Ureter (tissue), 1 donor: Measurements from ENCODE around the gene BCAS3. TPM values are rescaled to one million over a fixed set of nuclear protein-coding genes. Genes with fewer than 3 reads are reported as not detected.
"Not testable (repeated sequence)": the region's sequence is repeated elsewhere in the genome, so short reads cannot be mapped to it uniquely, and the experiment has no call there.

ENCODE experiments used
- DNase-seq: peaks from one replicate; pipeline ENCODE4 v3.0.0-alpha.2; 2020; ENCODE audit warnings: low spot score
- total RNA-seq: library from RNA; stranded (reverse); gene quantifications from one replicate; pipeline ENCODE4 v1.2.4, GENCODE V29; 2023
- donor health status: DM: yes; HTN: yes; CAD: no.

Gene BCAS3
- total RNA-seq, 1 donor from 2014 or later, result 57.9 TPM

DNA sequence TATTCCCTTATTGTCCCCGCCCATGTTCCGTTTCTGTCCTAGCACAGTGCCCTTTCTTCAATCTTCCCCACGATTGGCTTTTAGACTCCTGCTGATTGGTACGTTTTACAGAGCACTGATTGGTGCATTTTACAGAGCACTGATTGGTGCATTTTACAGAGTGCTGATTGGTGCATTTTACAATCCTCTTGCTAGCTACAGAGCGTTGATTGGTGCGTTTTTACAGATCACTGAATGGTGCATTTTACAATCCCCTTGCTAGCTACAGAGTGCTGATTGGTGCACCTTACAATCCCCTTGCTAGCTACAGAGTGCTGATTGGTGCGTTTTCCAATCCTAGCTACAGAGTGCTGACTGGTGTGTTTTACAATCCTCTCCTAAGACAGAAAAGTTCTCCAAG, 3.0 kb upstream of the BCAS3 start:
- DNase-seq, result not testable (repeated sequence)

- no peak for DNase-seq
Observed at GRCh38 chr17:60675997-60676396, 1.7 kb upstream of the BCAS3 start.

- DNase-seq, result no peak
Observed at GRCh38 chr17:60676758-60677307, 818 bp upstream of the BCAS3 start.

- no peak for DNase-seq
Observed at GRCh38 chr17:60678118-60678444, 430 bp downstream of the BCAS3 start.

DNA sequence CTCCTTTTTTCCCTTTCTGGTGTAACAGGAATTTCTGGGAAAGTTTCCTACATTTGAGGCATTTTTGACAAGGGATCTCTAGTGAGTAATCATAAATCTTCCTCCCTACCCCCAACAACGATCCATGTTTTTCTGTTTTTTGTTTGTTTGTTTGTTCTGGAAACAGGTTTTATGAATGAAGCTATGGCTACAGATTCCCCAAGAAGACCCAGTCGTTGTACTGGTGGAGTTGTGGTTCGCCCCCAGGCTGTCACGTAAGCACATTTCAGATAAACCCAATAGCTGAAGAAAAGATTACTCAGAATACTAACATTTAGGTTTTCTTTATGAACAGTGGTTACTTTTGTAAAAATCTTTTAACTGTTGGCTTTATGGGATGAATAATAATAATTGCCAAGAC, 1.6 kb downstream of the BCAS3 start:
- no peak for DNase-seq

- DNase-seq, result no peak
Observed at GRCh38 chr17:60680754-60681153, 3.1 kb downstream of the BCAS3 start.

- DNase-seq, result no peak
Observed at GRCh38 chr17:60685437-60685836, 7.8 kb downstream of the BCAS3 start.

- DNase-seq, result no peak
Observed at GRCh38 chr17:60695960-60696359, 18.3 kb downstream of the BCAS3 start.

GRCh38 chr17:60699090-60699489, 21.4 kb downstream of the BCAS3 start:
- DNase-seq, result no peak

DNA sequence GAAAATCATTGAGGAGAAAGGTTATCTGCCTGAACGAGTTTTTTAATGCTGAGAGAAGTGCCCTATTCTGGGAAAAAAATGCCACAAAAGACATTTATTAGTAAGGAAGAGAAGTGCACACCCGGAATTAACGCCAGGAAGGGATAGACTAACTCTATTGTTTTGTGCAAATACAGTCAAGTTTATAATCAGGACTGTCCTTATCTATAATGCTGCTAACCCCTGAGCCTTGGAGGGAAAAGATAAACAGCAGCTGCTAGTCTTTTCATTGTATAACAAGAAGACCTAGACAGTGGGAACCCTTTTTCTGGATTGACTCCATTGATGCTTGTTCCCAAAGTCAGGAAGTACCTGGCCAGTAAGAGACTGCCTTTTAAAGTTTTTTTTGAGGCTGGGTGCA, 26.5 kb downstream of the BCAS3 start:
- no peak for DNase-seq

DNA sequence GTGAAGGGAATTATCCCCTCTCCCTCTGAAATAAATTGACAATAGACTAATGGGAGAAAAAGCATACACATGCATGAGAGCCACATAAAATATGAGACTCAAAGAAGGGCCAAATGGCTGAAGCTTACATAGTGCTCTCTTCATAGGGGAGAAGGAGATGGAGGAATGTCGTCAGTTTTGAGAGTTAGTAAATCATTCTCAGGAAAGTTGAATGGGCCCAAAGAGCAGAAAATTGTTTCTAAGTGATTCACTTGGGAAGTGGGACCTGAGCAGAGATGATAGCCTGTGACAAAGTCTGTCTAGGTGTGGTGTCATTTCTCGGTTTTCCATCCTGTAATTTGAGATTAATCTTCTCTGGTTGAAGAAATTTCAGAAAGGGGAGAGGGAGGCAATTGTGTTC, 35.0 kb downstream of the BCAS3 start:
- DNase-seq, result no peak

GRCh38 chr17:60713608-60714007, 36.0 kb downstream of the BCAS3 start:
- no peak for DNase-seq

DNA sequence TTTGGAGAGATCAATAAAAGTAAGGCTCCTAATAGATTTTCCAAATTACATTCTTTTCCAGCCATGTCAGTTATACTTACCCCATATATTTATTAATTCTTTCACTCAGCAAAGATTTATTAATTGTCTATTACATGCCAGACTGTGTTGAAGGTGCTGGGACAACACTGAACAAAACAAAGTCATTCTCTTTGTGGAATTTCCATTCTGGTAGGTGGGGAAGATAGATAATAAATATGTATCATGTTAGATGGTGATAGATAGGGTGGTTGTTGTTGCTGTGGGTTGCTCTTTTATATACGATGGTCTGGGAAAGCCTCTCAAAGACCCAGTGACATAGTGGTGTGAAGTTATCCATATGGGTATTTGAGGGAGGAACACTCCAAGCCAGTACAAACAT, 39.1 kb downstream of the BCAS3 start:
- no peak for DNase-seq

GRCh38 chr17:60717814-60718213, 40.2 kb downstream of the BCAS3 start:
- no peak for DNase-seq

- peak; percentile 52 for DNase-seq
Observed at GRCh38 chr17:60720763-60721531, 43.3 kb downstream of the BCAS3 start.

DNA sequence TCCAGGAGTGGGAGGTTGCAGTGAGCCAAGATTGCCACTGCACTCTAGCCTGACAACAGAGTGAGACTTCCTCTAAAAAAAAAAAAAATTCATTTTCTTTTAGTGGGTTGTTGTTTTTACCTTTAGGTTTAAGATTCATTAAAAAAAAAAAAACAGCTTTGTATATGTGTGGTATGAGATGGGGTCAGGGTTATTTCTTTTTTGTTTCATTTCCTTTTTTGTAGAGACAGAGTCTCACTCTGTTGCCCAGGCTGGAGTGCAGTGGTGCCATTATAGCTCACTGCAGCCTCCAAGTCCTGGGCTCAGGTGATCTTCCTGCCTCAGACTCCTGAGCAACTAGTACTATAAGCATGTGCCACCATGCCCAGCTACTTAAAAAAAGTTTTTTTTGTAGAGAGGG, 47.0 kb downstream of the BCAS3 start:
- DNase-seq, result no peak

DNA sequence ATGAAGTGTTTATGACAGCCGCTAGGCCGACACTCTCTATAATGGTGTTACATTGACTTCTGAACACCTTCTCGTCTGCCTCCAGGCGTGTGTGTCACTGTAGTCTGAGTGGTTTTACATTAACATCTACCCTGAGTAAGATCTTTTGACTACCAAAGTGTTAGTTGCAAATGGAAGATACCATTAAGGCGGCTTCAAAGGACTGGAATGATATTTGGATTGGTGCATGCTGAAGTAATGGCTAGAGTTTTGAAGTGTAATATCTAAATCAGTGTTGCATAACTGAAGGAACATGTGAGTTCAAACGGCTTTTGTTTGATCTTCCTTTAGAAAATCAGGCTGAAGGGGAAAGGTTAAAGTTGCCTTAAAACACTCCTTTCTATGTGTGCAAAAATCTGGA, 52.2 kb downstream of the BCAS3 start:
- DNase-seq, result no peak

DNA sequence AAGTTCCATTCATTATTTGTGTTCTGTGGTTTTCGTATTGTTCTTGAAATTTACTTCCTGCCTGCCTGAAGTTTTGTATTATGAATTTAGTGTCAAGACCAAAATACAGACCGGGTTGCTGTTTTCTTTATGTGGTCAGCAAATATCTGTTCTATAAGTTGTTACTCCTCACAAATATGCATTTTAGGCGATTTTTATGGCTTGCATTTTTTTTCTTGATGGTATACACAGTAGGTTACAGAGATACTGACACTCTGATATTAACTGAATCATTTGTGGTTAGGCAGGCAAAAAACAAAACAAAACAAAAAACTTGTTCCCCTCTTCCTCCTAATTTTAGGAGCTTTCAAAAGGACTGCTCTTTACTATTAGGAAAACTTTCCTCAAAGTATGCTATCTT, 52.6 kb downstream of the BCAS3 start:
- DNase-seq, result no peak

- no peak for DNase-seq
Observed at GRCh38 chr17:60738287-60738686, 60.6 kb downstream of the BCAS3 start.

DNA sequence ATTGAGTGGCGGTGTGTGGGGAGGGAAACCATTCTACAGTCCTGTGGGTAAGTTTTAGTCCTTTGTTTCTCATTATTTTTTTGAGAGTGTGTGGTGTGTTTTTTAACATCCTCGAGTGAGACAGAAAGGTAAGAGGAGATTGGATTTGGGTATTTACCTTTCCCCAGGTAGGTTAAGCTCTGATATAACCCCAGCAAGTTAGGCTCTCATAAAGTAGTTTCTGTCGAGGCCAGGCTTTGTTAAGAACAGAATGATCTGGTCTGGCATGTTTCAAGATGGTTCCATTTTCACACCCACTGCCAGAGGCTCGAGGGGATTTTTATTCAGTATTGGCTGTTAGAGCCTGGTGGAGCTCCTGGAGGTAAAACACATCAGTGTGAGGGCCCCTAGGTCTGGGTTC, 62.9 kb downstream of the BCAS3 start:
- DNase-seq, result no peak

DNA sequence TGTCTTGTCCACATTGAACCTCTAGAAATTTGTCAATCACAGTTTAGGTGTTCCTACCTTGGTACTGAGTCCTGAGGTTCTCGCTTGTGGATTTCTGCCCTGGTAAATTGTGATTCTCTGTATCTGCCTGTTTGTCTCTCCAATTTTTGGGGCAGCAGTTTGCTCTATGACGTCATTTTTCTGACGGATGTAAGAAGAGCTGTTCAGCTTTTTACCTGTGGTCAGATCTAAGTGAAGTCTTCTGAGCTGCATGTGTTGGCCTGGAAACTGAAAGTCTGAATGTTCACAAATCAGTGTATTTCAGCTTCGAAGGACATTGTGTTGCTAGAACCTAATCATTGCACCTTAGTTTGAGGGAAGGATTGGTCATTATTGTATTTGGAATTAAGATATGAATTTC, 63.4 kb downstream of the BCAS3 start:
- DNase-seq, result no peak

DNA sequence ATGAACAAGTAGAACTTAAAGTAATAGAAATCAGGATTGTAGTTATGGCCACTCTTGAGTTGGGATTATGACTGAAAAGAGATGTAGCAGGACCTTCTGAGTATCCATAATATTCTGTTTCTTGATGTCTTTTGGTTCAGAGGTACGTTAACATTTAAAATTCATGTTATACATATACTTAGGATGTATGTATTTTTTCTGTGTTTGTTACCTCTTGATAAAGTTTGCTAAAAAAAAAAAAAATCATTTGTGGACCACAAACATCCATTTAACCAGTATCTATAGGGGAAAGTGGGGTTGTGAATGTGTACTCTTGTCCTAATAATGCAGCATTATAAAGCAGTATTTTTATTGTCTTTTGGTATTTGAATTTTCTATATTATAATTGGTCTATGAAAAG, 65.6 kb downstream of the BCAS3 start:
- DNase-seq, result no peak

DNA sequence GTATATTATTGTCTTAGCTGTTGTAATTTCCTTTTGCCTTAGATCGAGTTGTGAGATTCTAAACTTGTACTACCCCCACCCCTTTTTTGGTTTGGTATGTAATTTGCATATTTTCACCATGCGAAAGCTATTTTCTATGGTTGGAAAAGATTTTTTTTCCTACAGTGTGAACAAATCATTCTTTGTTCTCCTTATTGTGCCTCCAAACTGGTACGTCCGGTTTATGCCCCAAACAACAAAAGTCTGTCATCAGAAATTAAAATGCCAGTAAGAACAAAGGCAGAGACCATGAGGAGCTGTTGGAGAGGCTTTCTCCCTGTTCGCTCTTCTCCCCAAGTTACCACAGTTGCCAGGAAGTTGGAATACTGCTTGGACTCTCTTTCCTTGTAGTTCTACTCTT, 66.1 kb downstream of the BCAS3 start:
- DNase-seq, result no peak

DNA sequence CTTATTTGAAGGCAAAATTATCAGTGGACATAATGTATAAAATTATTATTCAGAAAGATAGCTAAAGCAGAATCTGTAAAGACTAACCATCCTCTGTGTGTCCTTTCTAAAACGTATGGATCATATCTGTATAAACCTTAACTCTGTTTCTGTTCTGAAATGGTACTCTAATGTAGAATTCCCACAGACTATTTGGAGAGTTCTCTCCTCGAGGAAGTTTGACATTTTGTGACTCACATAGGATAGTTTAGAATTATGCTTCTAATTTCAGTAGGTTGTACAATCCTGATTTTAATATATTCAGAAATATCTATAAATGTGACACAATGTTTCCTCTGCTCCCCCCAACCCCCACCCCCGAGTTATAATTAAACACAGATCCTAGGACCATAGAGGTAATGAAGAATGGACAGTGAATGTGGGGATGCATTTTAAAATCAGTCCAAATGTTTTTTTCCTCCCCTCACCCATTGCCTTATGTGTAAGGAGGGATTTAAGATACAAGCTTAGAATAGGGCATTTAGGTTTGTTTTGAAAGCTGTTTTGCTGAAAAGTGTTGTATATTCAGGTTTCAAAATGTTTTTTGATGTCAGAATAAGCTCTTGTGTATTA, 66.8 kb downstream of the BCAS3 start:
- no peak for DNase-seq
